Subcutaneous adipose tissue (tissue), 4 donors: ENCODE results near the gene SPNS2. TPM values are rescaled to one million over a fixed set of nuclear protein-coding genes. Genes with fewer than 3 reads are reported as not detected.

Experiments used
- total RNA-seq, 4 donors: library from RNA; depleted of rRNA; stranded (reverse); fragments of >200 nt; gene quantifications; one replicate each; pipeline ENCODE4 v1.1.0, GENCODE V29; 2016
- TF ChIP-seq, protein P1 (sequence below): fragments of 450-650 bp; IDR thresholded peaks from one replicate; pipeline ENCODE4 v1.5.1; 2016; ENCODE audit warnings: low read depth, mild to moderate bottlenecking, control low read depth, antibody characterized with exemption, moderate library complexity

Gene SPNS2
- total RNA-seq, 4 donors from 2014 or later = 3.2 to 31.8 (median 13.4) TPM

DNA sequence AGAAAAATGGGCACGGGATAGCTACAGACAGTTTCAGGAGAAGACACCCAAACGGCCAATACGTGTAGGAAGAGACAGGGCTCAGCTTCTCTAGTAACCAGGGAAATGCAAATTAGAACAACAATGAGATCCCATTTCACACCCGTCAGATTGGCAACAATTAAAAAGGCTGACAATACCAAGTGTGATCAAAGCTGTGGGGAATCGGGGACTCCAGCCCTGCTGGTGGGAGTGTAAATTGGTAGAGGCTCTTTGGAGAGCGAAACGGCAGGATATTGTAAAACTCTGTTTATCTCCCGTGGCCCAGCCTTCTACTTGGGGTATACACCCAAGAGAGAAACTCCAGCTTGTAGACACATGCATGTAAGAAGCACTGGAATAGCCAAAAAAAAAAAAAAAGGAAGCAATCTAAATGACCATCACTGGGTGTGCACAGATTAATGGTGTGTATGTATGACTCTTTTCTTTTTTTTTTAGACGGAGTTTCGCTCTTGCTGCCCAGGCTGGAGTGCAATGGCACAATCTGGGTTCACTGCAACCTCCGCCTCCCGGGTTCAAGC lies 29.0 kb downstream of the SPNS2 start:
- TF ChIP-seq, protein P1, sequence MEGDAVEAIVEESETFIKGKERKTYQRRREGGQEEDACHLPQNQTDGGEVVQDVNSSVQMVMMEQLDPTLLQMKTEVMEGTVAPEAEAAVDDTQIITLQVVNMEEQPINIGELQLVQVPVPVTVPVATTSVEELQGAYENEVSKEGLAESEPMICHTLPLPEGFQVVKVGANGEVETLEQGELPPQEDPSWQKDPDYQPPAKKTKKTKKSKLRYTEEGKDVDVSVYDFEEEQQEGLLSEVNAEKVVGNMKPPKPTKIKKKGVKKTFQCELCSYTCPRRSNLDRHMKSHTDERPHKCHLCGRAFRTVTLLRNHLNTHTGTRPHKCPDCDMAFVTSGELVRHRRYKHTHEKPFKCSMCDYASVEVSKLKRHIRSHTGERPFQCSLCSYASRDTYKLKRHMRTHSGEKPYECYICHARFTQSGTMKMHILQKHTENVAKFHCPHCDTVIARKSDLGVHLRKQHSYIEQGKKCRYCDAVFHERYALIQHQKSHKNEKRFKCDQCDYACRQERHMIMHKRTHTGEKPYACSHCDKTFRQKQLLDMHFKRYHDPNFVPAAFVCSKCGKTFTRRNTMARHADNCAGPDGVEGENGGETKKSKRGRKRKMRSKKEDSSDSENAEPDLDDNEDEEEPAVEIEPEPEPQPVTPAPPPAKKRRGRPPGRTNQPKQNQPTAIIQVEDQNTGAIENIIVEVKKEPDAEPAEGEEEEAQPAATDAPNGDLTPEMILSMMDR = no peak

DNA sequence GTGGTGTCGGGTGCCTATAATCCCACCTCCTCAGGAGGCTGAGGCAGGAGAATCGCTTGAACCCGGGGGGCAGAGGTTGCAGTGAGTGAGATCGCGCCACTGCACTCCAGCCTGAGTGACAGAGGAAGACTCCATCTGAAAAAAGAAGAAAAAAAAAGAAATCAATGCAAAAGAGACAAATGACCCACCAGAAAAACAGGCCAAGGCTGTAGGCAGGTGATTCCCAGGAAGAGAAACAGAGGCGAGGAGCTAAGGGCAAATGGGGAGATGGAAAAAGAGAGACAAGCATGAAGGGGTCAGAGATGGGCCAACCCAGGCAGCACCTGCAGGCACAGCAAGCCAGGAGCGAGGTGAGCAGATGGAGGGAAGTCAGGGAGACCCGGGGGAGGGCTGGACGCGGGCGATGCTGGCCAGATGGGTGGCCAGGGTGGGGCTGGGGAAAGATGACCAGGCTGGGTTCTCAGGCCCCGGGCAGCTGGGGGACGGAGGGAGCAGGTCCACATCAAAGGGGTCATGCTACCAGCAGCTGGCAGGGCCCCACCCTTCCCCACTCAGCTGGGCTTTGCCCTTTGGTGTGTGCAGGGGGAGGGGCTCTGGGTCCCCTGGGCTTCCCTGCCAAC lies 31.0 kb downstream of the SPNS2 start:
- TF ChIP-seq, protein P1 = no peak

DNA sequence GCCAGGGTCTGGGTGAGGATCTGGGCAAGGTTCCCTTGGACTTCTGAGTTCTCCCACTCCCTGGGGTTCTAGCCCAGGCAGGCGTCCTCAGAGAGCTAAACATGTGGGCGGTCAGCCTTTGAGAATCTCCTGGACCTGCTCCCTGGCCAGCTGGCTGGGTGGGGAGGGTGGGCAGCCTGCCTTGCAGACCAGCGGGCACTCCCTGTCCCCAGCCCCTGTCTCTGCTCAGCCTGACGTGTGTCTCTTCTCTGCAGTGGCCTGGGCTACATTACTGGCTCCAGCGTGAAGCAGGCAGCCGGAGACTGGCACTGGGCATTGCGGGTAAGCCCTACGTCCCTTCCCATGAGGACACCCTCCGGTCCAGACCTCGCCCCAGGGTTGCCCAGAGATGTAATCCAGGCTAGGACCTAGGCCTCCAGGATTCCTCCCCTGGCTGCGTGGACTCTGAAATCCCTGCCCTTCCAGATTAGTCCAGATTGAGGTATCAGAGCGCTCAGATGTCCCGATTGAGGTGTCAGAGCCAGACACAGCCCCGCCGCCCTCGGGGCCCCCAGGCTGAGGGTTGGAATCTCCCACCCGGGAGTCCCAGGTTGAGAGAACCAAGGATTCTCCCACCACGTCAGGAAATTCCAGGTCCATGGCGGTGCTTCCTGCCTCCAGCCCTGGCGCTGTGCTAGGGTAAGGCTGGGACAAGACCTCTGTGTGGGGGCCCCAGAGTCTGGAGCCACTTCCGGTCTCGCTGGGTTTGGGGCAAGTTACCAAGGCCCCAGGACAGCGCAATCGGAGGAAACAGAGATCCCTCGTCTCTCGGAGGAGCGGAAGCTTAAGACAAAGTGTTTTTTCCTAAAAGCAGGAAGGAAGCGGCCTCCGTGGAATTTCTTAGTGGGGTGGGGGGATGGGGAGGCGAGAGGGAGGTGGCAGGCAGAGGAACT lies 32.4 kb downstream of the SPNS2 start:
- TF ChIP-seq, protein P1 = no peak

DNA sequence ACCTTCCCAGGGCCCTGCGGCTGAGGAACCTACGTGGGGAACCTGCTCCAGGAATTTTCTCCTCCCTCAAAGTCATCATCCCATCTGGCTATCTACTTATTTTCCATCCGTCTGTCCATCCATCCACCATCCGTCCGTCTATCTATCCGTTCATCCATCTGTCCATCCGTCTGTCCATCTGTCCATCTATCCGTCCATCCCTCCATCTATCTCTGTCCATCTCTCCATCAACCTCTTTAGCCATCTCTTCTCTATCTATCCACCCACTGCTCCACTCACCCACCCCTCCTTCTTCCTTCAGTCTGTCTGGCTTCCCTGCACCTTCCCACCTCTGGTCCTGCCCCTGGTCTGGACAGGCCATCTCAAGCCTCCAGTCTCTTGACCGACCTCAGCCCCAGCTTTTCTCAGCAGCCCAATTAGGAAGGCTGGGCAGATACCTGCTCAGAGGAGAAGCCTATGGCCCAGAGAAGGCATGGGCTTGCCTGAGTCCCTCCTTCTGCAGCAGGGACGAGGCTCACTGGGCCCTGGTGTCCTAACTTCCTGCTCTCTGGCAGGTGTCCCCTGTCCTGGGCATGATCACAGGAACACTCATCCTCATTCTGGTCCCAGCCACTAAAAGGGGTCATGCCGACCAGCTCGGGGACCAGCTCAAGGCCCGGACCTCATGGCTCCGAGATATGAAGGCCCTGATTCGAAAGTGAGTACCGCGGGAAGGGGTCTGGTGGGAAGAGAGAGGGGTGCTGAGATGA lies 33.5 kb downstream of the SPNS2 start:
- TF ChIP-seq, protein P1 = no peak

DNA sequence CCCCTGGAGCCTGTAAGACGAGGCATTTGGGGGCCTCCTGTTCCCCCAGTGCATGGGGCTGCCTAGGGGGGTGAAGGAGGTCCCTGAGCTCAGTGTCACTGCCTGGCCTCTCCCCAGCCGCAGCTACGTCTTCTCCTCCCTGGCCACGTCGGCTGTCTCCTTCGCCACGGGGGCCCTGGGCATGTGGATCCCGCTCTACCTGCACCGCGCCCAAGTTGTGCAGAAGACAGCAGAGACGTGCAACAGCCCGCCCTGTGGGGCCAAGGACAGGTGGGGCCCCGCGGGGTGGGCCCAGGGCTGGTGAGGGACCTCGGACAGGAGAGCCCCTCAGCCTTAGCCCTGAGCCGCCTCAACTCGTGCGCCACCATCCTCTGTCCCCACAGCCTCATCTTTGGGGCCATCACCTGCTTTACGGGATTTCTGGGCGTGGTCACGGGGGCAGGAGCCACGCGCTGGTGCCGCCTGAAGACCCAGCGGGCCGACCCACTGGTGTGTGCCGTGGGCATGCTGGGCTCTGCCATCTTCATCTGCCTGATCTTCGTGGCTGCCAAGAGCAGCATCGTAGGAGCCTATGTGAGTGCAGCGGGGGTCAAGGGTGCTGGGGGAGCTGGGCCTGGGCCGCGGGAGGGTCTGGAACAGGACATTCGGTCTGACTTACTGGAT lies 34.3 kb downstream of the SPNS2 start:
- TF ChIP-seq, protein P1 = no peak

DNA sequence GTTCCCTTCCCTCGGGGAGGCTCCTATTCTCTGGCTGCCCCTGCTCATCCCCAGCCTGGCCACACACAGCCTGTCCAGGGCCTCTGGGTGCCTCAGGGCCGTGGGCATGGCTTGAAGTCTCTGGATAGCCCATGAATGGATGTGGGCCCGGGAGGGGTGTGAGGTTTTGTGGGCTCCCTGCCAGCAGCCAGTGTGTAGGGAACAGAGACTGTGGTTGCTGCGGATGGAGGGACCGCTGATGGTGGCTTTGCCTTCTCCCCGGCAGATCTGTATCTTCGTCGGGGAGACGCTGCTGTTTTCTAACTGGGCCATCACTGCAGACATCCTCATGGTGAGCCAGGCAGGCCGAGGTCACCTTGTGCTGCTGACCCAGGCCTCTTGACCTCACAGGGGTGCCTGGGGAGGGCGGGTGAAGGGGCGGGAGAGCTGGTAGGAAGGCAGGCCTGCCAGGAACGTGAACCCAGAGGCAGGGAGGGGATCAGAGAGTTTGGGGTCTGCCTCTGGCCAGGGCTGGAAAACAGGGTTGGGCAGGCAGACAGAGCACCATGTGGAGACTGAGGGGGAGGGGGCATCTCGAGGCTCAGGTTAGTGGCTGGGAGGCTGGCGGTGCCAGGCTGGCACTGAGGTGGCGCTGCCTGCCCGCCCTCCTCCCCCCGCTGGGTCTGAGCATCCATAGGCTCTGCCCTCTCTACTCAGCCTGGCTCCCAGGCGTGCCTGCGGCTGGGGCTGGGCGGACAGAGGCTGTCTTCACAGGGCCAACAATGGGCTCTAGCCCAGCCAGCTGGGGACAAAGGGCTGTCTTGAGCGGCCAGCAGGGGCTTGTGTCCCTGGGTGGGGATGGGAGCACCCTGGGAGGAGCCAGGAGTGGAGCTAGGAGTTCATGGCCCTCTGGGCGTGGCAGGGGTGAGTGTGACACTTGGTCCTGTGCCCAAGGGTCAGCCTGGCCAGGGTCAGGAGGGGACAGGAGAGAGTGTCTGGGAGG lies 35.1 kb downstream of the SPNS2 start:
- TF ChIP-seq, protein P1 = no peak
